Endodermal cell (in vitro differentiated cells): Measurements from ENCODE around the gene MYF6. TPM values are rescaled to one million over a fixed set of nuclear protein-coding genes. Genes with fewer than 3 reads are reported as not detected.

Source experiments
- DNase-seq: peaks from one replicate; pipeline ENCODE4 v3.0.0-alpha.2; 2017
- H3K27ac ChIP-seq: 2 replicates; pipeline ENCODE4 v1.5.1; 2013; ENCODE audit warnings: mild to moderate bottlenecking, low read depth, low read length, moderate library complexity
- H3K27me3 ChIP-seq: 2 replicates; pipeline ENCODE4 v1.6.1; 2013; ENCODE audit warnings: mild to moderate bottlenecking, low read length, moderate library complexity; ENCODE audit not compliant: insufficient read depth, control insufficient read depth, poor library complexity, severe bottlenecking
- H3K36me3 ChIP-seq: 2 replicates; pipeline ENCODE4 v1.7.0; 2013; ENCODE audit warnings: mild to moderate bottlenecking, low read length, moderate library complexity; ENCODE audit not compliant: control insufficient read depth, insufficient read depth
- H3K4me1 ChIP-seq: one replicate; pipeline ENCODE4 v1.7.0; 2013; ENCODE audit warnings: low read length; ENCODE audit not compliant: control insufficient read depth, insufficient read depth
- H3K4me3 ChIP-seq: 2 replicates; pipeline ENCODE4 v1.5.1; 2013; ENCODE audit warnings: mild to moderate bottlenecking, low read length, moderate library complexity
- H3K9ac ChIP-seq: 2 replicates; pipeline ENCODE4 v1.6.1; 2013; ENCODE audit warnings: mild to moderate bottlenecking, low read length, moderate library complexity; ENCODE audit not compliant: poor library complexity, severe bottlenecking; ENCODE audit errors: extremely low read depth
- H3K9me3 ChIP-seq: 2 replicates; pipeline ENCODE4 v1.6.1; 2013; ENCODE audit warnings: mild to moderate bottlenecking, low read length, moderate library complexity; ENCODE audit not compliant: control insufficient read depth
- H3K27ac Mint-ChIP-seq: 2 replicates; pipeline ENCODE4 v1.8.0; 2020; ENCODE audit warnings: mixed read lengths
- H3K27me3 Mint-ChIP-seq: 2 replicates; pipeline ENCODE4 v1.8.0; 2021; ENCODE audit warnings: mild to moderate bottlenecking, mixed read lengths; ENCODE audit not compliant: insufficient read depth
- H3K36me3 Mint-ChIP-seq: 2 replicates; pipeline ENCODE4 v1.8.0; 2020; ENCODE audit warnings: low read depth, mixed read lengths
- H3K4me1 Mint-ChIP-seq: 2 replicates; pipeline ENCODE4 v1.8.0; 2020; ENCODE audit warnings: mixed read lengths
- H3K4me3 Mint-ChIP-seq: 2 replicates; pipeline ENCODE4 v1.8.0; 2020; ENCODE audit warnings: mild to moderate bottlenecking, moderate library complexity, mixed read lengths
- H3K9me3 Mint-ChIP-seq: 2 replicates; pipeline ENCODE4 v1.8.0; 2020; ENCODE audit warnings: mild to moderate bottlenecking, mixed read lengths
- WGBS, 2 experiments: methylation state at CpG; one replicate each; pipeline versions ENCODE4 v1.1.5 to v1.1.7; 2013; ENCODE audit warnings: missing lambda C conversion rate in 2 of 2, mixed read lengths in 1 of 2; ENCODE audit not compliant: insufficient coverage in 1 of 2, insufficient read length in 1 of 2; 5-methylcytosine and 5-hydroxymethylcytosine counted together
- total RNA-seq, 2 donors: library from RNA; stranded (reverse); fragmentation: NEBNext Ultra II Directional in 1 of 2; extraction: Animal tissue kit (Norgen Biotek cat#: 25700) in 1 of 2; gene quantifications; 2 replicates in 1 of 2; 3 replicates in 1 of 2; pipeline ENCODE4 v1.2.1, GENCODE V29; 2021
- TF ChIP-seq, protein P1 (sequence below): fragments of 200-600 bp; sonication (generic); conservative IDR thresholded peaks from 2 replicates; pipeline ENCODE4 v1.5.0; 2021; ENCODE audit warnings: antibody characterized with exemption, mild to moderate bottlenecking

The MYF6 gene
- total RNA-seq, 2 donors from 2014 or later = 0.38 TPM; not detected in 1

DNA sequence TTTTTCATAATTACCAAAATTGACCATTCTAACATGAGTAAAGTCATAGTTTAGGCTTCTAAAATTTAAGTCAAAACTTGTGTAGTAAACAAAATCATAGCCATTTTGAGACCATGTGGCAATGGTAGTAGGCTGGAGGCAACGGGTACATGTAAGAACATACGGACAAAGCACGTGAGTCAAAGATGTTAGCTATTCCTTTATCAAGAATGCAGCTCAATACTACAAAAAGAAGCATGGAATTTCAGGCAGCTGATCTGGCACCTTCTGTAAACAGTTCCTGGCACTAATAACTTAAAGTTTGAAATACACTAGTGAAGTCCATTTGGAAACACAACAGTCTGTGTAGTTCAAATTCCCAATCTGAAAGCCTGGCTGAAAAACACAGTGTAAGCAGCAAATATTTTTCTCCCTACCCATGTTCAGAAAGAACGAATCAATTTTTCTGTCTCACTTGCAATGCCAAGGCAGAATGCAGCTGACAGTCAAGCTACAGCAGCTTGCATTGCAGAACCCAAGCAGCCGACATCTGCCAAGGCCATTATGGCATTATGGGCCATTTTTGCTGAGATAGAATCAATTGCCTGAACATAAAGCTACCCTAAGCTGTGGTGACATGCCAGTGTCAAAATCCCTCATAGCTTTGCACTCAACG, 38.5 kb downstream of the MYF6 start:
- H3K9me3 Mint-ChIP-seq = no peaks in the 10 kb centered on the region
- H3K27me3 Mint-ChIP-seq = no peaks in the 10 kb centered on the region
- no peak overlapping the region for H3K4me3 Mint-ChIP-seq
- TF ChIP-seq, protein P1, sequence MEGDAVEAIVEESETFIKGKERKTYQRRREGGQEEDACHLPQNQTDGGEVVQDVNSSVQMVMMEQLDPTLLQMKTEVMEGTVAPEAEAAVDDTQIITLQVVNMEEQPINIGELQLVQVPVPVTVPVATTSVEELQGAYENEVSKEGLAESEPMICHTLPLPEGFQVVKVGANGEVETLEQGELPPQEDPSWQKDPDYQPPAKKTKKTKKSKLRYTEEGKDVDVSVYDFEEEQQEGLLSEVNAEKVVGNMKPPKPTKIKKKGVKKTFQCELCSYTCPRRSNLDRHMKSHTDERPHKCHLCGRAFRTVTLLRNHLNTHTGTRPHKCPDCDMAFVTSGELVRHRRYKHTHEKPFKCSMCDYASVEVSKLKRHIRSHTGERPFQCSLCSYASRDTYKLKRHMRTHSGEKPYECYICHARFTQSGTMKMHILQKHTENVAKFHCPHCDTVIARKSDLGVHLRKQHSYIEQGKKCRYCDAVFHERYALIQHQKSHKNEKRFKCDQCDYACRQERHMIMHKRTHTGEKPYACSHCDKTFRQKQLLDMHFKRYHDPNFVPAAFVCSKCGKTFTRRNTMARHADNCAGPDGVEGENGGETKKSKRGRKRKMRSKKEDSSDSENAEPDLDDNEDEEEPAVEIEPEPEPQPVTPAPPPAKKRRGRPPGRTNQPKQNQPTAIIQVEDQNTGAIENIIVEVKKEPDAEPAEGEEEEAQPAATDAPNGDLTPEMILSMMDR = no peak
- Histone ChIP-seq H3K4me1 (no peaks in the 10 kb centered on the region), H3K27ac (no peak overlapping the region), H3K9me3 (no peaks in the 10 kb centered on the region), H3K36me3 (no peaks in the 10 kb centered on the region), H3K4me3 (no peak overlapping the region), H3K27me3 (no peaks in the 10 kb centered on the region), H3K9ac (no peak overlapping the region)
- no peak for DNase-seq
- H3K36me3 Mint-ChIP-seq = no peaks in the 10 kb centered on the region
- 79 to 92% methylated on average over 2 to 6 of the region's 6 CpGs for WGBS, 2 experiments
- H3K27ac Mint-ChIP-seq = no peak overlapping the region
- no peaks in the 10 kb centered on the region for H3K4me1 Mint-ChIP-seq

DNA sequence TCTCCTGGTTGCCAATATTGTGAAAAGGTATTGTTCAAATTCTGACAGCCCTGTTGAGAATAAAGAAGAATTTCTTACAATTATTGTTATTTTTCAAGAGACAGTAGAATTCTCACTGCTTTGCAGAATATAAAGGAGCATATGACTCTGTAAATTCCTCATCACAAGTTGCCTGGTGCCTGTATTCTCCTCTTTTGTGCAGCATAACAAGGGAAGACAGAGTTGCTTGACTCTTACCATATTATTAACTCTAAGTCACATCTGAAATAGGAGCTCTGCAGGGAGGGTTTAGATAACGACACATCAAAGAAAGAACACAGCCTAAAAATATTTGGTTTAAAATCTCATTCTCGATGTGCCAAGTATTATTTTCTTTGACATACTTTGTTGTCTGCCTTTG, 40.4 kb downstream of the MYF6 start:
- WGBS, 2 experiments = 91% methylated on average over 2 of the region's 2 CpGs; no CpG with 5 or more reads in 1 of the 2 experiments
- no peaks in the 10 kb centered on the region for H3K4me1 ChIP-seq

DNA sequence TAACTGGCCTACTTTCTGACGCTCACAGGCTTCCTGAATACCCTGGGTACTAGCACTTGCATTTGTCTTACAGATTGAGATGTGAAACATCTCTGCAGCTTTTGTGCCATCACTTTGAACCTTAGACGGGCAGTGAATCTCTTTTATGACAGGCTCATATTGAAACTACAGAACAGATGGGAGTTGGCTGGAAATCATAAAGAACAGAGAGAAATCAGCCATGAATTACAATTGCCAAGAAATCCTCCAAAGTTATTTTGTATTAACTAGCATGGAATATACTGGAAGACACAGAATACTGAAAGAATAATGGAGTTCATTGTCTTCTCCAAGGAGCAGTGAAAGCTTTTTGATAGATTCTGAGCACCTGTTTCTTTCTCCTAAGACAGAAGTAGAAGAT, 42.0 kb downstream of the MYF6 start:
- Mint-ChIP-seq H3K4me3 (no peak overlapping the region), H3K27me3 (no peaks in the 10 kb centered on the region), H3K27ac (no peak overlapping the region), H3K36me3 (peaks cover 4% of the 10 kb centered on the region), H3K4me1 (no peaks in the 10 kb centered on the region), H3K9me3 (no peaks in the 10 kb centered on the region)
- no peaks in the 10 kb centered on the region for H3K4me1 ChIP-seq
- no peak overlapping the region for H3K9ac ChIP-seq
- no peak for DNase-seq
- H3K36me3 ChIP-seq = no peaks in the 10 kb centered on the region
- TF ChIP-seq, protein P1 = no peak
- H3K9me3 ChIP-seq = no peaks in the 10 kb centered on the region
- no peak overlapping the region for H3K4me3 ChIP-seq
- WGBS, 2 experiments = 94% methylated on average over 2 of the region's 2 CpGs
- H3K27ac ChIP-seq = peak overlapping the region; percentile 14
- no peaks in the 10 kb centered on the region for H3K27me3 ChIP-seq

More for the DNA sequence above, 40.4 kb downstream of the MYF6 start:
- H3K4me3 Mint-ChIP-seq = no peak overlapping the region
- H3K36me3 Mint-ChIP-seq = peaks cover 2% of the 10 kb centered on the region
- Histone ChIP-seq H3K9me3 (no peaks in the 10 kb centered on the region), H3K9ac (no peak overlapping the region), H3K27me3 (no peaks in the 10 kb centered on the region), H3K36me3 (no peaks in the 10 kb centered on the region), H3K4me3 (no peak overlapping the region), H3K27ac (no peak overlapping the region)
- TF ChIP-seq, protein P1 = no peak
- no peaks in the 10 kb centered on the region for H3K27me3 Mint-ChIP-seq
- H3K27ac Mint-ChIP-seq = no peak overlapping the region
- H3K9me3 Mint-ChIP-seq = no peaks in the 10 kb centered on the region
- no peaks in the 10 kb centered on the region for H3K4me1 Mint-ChIP-seq
- DNase-seq = no peak
